ENCODE data around the gene TRDN.

DNA sequence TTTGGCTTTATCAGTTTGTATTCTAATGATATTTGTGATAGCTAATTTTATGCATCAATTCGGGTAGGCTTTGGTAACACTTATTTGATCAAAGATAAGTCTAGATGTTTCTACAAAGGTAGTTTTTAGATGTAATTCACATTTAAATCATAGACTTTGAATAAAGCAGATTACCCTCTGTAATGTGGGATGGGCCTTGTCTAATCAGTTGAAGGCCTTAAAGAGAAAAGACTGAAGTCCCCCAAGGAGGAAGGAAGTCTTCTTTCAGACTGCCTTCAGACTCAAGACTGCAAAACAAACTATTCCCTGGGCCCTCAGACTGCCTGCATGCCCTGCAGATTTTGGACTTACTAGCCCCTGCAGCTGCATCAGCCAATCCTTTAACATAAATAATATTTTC, 178.5 kb downstream of the TRDN start:
- TF ChIP-seq CTCF (IDR thresholded peaks at IDR 0.05) = no peak
- no peak for TF ChIP-seq POLR2A (IDR thresholded peaks at IDR 0.05)
- TF ChIP-seq POLR2AphosphoS5 (IDR thresholded peaks at IDR 0.05) = no peak
